Dedifferentiated amniotic fluid mesenchymal stem cell (primary cell): ENCODE results near the gene ZFHX3.
"Not testable (repeated sequence)": the region's sequence is repeated elsewhere in the genome, so short reads cannot be mapped to it uniquely, and the experiment has no call there.

Source experiments
- DNase-seq: peaks from one replicate; pipeline ENCODE4 v3.0.0-alpha.2; 2016; ENCODE audit errors: extremely low spot score

Gene ZFHX3, protein sequence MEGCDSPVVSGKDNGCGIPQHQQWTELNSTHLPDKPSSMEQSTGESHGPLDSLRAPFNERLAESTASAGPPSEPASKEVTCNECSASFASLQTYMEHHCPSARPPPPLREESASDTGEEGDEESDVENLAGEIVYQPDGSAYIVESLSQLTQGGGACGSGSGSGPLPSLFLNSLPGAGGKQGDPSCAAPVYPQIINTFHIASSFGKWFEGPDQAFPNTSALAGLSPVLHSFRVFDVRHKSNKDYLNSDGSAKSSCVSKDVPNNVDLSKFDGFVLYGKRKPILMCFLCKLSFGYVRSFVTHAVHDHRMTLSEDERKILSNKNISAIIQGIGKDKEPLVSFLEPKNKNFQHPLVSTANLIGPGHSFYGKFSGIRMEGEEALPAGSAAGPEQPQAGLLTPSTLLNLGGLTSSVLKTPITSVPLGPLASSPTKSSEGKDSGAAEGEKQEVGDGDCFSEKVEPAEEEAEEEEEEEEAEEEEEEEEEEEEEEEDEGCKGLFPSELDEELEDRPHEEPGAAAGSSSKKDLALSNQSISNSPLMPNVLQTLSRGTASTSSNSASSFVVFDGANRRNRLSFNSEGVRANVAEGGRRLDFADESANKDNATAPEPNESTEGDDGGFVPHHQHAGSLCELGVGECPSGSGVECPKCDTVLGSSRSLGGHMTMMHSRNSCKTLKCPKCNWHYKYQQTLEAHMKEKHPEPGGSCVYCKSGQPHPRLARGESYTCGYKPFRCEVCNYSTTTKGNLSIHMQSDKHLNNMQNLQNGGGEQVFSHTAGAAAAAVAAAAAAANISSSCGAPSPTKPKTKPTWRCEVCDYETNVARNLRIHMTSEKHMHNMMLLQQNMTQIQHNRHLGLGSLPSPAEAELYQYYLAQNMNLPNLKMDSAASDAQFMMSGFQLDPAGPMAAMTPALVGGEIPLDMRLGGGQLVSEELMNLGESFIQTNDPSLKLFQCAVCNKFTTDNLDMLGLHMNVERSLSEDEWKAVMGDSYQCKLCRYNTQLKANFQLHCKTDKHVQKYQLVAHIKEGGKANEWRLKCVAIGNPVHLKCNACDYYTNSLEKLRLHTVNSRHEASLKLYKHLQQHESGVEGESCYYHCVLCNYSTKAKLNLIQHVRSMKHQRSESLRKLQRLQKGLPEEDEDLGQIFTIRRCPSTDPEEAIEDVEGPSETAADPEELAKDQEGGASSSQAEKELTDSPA (N-terminal part only)

GRCh38 chr16:73047536-73048291, at the start of gene ZFHX3:
Gene ZFHX3 (minus strand): TSS chr16:73048128. CDS start chr16:72960145, 87,983 bp downstream.
- DNase-seq, result peak; percentile 71

- DNase-seq, result no peak
Measured at GRCh38 chr16:73096510-73096909, 48.6 kb upstream of the ZFHX3 start.

DNA sequence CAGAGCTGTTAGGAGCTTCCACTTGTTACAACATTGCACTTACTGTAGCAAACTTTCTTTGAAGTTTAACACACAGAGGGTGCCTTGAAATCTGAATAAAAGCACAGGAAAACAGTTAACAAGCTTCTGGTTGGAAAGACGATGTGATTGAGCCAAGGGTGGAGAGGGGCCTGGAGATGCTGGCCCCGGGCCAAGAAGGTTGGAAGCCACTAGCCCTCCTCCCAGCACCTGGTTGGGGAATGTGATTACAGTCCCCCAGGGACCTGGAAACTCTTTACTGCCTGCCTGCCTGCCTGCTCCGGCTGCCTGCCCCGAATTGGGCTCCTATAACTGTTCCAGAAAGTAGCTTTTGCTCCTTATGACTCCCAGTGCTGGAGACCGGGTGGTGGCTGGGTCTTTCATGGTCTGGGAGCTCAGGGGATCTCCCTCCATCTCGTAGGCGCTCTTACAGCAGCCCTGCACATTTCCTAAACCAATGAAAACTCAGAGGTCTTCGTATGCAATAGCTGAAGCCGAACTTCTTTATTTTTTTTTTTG, 48.0 kb upstream of the ZFHX3 start:
- no peak for DNase-seq

DNA sequence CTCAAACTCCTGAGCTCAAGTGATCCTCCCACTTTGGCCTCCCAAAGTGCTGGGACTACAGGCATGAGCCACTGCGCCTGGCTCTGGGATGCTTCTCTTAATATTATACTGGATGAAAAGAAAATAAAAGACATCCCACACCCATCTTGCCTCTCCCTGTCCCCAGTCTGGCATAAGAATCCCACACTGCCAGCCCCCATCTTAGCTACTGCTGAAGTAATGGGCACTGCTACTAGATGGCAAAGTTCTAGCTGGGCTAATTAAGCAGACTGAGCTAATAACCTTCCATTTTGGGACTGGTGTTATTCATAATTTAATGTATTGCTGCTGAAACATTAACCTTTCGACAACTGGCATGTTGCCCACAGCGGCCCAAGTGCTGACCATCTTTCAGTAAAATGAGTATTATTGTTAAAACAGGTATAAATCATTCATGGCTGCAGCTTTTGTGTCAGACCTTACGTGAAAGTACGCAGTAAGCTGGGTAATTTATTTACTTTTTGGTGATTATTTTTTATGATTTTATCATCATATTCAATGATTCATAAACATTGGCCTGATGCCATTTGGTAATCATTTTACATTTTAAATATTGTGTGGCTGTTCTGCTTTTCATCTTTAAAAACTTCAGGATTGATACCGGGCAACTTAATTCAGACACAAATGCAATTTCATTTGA, 47.4 kb upstream of the ZFHX3 start:
- no peak for DNase-seq

DNA sequence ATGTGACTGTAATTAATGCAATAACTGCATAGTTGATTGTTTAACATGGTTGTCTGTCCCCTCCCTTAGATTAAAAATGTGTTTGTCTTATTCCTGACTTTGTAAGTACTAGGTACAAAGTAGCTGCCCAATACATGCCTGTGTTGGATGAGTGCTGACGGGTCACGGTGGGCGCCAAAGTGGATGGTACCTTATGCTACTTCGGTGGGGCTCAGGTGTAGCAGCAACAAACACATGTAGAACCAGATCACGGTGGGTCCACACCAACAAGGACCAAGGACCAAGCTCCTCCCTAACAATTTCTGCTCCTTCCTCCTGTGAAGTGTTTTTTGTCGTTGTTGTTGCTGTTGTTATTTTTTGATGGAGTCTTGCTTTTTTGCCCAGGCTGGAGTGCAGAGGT, 46.4 kb upstream of the ZFHX3 start:
- DNase-seq, result no peak

- DNase-seq, result peak; percentile 18
Measured at GRCh38 chr16:73093146-73094144, 45.5 kb upstream of the ZFHX3 start.

DNA sequence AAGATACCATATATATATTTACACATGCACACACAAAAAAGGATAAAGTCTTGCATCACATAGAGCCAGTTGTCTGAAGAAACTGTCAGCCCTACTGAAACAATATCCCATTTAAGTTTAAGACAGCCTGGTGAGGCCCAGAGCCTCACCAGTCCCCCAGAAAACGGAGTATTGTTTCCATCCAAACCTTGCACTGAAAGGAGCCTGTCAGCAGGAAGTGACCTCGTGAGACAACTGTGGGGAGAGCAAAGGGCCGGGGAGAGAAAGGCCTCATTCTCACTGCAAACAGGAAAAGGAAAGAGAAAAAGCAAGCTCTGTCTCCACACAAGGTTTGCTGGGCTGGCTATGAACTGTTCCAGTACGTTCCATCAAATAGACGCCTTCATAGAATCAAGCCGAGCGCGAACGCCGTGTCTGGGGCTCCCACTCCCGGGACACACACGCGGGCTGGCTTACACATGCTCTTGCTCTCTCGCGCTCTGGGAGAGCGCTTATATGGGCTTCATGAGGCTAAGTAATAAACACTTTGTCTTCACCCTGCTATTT, 44.4 kb upstream of the ZFHX3 start:
- no peak for DNase-seq

DNA sequence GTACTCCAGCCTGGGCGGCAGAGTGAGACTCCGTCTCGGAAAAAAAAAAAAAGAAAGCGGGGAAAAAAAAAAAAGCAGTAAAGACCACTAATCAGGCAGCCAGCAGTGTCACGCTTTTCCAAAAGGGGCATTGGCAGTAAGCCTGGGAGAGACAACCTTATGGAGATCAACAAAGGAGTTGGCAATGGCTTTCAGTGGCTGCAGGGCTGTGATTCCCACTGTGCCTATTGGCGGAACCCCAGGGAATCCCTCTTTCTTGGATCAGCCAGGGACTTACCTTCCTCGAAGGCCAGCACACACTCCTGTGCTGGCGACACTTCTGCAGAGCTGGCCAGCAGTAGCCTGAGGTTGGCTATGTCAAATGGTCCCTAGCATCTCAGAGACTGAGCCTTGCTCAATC, 43.2 kb upstream of the ZFHX3 start:
- no peak for DNase-seq

DNA sequence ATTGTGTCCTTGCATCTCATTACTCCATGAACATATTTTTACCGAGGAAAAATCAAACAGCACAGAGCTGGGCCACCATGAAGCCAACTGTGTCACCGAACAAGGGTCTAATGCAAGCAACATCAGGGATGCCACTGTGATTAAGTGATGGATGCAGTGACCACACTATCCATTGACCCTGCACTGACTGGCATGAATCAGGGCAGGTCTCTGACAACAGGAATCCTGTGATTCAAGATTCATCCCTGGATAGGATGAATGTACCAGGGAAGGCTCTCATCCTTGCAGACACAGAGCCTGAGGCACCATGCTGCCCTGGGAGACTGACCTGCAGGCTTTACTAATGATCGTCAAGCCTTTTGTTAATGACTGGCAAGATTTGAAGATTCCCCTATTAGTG, 41.5 kb upstream of the ZFHX3 start:
- DNase-seq, result no peak

GRCh38 chr16:73086108-73086507, 38.2 kb upstream of the ZFHX3 start:
- no peak for DNase-seq

GRCh38 chr16:73083271-73083670, 35.3 kb upstream of the ZFHX3 start:
- DNase-seq, result no peak

DNA sequence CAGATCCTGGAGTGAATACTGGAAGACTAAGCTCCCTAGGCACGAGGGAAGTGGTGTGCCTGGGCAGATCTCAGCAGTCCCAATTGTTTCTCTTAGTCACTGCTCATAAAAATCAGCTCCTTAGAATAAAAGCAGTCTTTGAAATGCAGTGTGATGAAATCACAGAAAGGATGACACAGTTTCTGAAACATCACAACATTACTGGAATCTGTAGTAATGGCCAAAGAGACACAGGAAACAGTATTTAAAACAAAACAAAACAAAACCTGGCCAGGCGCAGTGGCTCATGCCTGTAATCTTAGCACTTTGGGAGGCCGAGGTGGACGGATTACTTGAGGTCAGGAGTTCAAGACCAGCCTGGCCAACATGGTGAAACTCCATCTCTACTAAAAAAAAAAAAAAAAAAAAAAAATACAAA, 34.7 kb upstream of the ZFHX3 start:
- DNase-seq, result peak; percentile 92

DNA sequence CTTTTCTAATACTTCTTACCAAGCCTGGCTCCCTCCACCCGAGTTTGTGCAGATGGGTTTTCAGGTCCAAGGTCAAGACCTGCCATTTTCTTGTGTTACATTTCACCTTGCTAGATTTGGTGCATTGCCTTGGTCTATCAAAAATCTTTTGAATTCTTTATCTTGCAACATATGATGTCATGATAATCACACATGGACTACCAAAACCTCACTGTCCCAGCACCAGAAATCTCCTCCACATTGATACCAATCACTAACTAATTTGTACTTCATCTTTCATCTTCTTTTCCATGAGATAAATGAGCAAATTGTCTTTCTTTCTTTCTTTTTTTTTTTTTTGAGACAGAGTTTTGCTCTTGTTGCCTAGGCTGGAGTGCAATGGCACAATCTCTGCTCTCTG, 33.0 kb upstream of the ZFHX3 start:
- no peak for DNase-seq

GRCh38 chr16:73076324-73076810, 28.4 kb upstream of the ZFHX3 start:
- no peak for DNase-seq

DNA sequence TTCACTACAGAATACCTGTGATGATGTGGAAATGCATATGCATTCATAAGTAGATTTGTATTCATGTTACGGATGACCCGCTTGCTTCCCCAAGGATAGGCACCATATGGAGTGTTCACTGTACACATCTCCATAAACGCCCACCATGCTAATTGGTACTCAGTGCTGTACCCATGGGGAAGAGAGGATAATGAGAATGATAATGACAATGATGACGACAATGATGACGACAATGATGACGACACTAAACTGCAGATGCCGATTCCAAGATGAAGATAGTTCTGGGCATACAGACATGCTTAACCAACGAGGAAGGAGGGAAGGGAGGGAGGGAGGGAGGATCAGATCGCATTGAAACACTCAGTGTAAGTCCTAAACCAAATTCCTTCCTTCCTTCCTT, 26.5 kb upstream of the ZFHX3 start:
- DNase-seq, result no peak

DNA sequence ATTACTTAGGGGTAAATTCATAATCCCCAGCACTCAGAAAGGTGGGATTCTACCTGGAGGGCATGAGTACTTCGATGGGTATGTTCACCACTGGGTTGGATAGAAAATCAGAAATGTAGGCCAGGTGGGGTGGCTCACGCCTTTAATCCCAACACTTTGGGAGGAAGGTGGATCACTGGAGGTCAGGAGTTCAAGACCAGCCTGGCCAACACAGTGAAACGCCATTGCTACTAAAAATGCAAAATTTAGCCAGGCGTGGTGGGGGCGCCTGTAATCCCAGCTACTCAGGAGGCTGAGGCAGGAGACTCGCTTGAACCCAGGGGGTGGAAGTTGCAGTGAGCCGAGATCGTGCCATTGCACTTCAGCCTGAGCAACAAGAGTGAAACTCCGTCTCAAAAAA, 24.1 kb upstream of the ZFHX3 start:
- not testable (repeated sequence) for DNase-seq

GRCh38 chr16:73071131-73071940, 23.4 kb upstream of the ZFHX3 start:
- no peak for DNase-seq
